BJ (cell line): ENCODE data around the gene FRMD4A. TPM values are rescaled to one million over a fixed set of nuclear protein-coding genes. Genes with fewer than 3 reads are reported as not detected.
"Not testable (repeated sequence)": the region's sequence is repeated elsewhere in the genome, so short reads cannot be mapped to it uniquely, and the experiment has no call there.

Source experiments
- CTCF ChIA-PET: fragments of 350-600 bp; formaldehyde crosslinking; extraction: SDS; loops from one replicate; lab custom pipeline; 2021; ENCODE audit warnings: antibody characterized with exemption, inconsistent platforms; lab: Yijun Ruan, JAX
- POLR2A ChIA-PET: fragments of 300-600 bp; sonication (Branson Sonifier 250); formaldehyde crosslinking; extraction: SDS; loops from one replicate; lab custom pipeline; 2021; ENCODE audit warnings: antibody characterized with exemption; lab: Charles Lee
- DNase-seq: peaks from one replicate; pipeline ENCODE4 v3.0.0-alpha.2; 2011; ENCODE audit warnings: low read depth
- H3K27me3 ChIP-seq: 2 replicates; pipeline ENCODE4 v1.6.0; 2011; ENCODE audit warnings: low read length; ENCODE audit not compliant: control insufficient read depth, insufficient read depth
- H3K36me3 ChIP-seq: 2 replicates; pipeline ENCODE4 v1.5.1; 2011; ENCODE audit warnings: low read length; ENCODE audit not compliant: control insufficient read depth, insufficient read depth
- H3K4me3 ChIP-seq: 2 replicates; pipeline ENCODE4 v1.5.1; 2011; ENCODE audit warnings: low read depth, mild to moderate bottlenecking, control low read depth, low read length
- polyA plus RNA-seq: library from polyadenylated mRNA; depleted of rRNA; stranded (reverse); fragments of >200 nt; gene quantifications from 2 replicates; pipeline ENCODE4 v1.2.3, GENCODE V29; 2011
- TF ChIP-seq, protein P1 (sequence below): IDR thresholded peaks from 2 replicates; pipeline ENCODE4 v1.5.1; 2011; ENCODE audit warnings: low read depth, mild to moderate bottlenecking, control low read depth, inconsistent platforms, low read length, moderate library complexity; ENCODE audit not compliant: insufficient read depth

FRMD4A gene
- polyA plus RNA-seq, 1 experiment: 31.6 TPM

DNA sequence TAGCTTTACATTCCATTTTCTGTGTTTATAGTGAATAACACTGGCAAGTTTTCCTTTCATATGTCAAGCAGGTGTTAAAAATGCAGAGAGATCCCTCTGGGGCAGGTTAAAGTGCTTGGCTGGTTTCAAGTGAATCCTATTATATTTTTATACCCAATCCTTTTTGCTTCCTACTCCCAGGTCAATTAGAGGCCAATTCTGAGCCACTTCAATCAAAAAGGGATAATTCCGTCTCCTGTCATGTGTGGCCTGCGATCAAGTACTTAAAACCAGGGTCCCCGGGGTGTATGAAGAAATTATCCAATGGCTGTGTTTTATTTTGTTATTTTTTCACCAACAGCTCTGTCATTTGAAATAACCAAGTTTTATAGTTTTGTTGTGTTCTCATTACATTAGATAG, 430.8 kb downstream of the FRMD4A start:
- Histone ChIP-seq H3K4me3 (no peak overlapping the region), H3K36me3 (no peaks in the 10 kb centered on the region), H3K27me3 (no peaks in the 10 kb centered on the region)
- CTCF ChIA-PET: interaction anchor here (0.8 kb wide), 1 partner anchor 72 kb away, joined by 5 read pairs; no protein-coding TSS in a partner anchor
- DNase-seq: no peak
- POLR2A ChIA-PET: no interaction called here
- TF ChIP-seq, protein P1, sequence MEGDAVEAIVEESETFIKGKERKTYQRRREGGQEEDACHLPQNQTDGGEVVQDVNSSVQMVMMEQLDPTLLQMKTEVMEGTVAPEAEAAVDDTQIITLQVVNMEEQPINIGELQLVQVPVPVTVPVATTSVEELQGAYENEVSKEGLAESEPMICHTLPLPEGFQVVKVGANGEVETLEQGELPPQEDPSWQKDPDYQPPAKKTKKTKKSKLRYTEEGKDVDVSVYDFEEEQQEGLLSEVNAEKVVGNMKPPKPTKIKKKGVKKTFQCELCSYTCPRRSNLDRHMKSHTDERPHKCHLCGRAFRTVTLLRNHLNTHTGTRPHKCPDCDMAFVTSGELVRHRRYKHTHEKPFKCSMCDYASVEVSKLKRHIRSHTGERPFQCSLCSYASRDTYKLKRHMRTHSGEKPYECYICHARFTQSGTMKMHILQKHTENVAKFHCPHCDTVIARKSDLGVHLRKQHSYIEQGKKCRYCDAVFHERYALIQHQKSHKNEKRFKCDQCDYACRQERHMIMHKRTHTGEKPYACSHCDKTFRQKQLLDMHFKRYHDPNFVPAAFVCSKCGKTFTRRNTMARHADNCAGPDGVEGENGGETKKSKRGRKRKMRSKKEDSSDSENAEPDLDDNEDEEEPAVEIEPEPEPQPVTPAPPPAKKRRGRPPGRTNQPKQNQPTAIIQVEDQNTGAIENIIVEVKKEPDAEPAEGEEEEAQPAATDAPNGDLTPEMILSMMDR: no peak

DNA sequence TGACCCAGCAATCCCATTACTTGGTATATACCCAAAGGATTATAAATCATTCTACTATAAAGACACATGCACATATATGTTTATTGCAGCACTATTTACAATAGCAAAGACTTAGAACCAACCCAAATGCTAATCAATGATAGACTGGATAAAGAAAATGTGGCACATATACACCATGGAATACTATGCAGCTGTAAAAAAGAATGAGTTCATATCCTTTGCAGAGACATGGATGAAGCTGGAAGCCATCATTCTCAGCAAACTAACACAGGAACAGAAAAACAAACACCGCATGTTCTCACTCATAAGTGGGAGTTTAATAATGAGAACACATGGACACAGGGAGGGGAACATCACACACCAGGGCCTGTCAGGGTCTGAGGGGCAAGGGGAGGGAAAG, 434.6 kb downstream of the FRMD4A start:
- H3K36me3 ChIP-seq, H3K4me3 ChIP-seq, POLR2A ChIA-PET, DNase-seq, CTCF ChIA-PET, H3K27me3 ChIP-seq: not testable (repeated sequence)

- POLR2A ChIA-PET: interaction anchor here (0.6 kb wide), 1 partner anchor 1191 kb away, joined by 3 read pairs; no protein-coding TSS in a partner anchor
- H3K4me3 ChIP-seq: no peak overlapping the region
- H3K36me3 ChIP-seq: no peaks in the 10 kb centered on the region
- no peak for DNase-seq
- CTCF ChIA-PET: interaction anchor here (1.5 kb wide), 1 partner anchor 9 kb away, joined by 3 read pairs; no protein-coding TSS in a partner anchor
- H3K27me3 ChIP-seq: no peaks in the 10 kb centered on the region
- TF ChIP-seq, protein P1: no peak
Observed at GRCh38 chr10:13894412-13895093, 436.2 kb downstream of the FRMD4A start.

GRCh38 chr10:13893926-13894325, 436.8 kb downstream of the FRMD4A start:
- ChIA-PET POLR2A (interaction anchor here (0.6 kb wide), 1 partner anchor 1190 kb away, joined by 3 read pairs; no protein-coding TSS in a partner anchor), CTCF (interaction anchor here (0.9 kb wide), 1 partner anchor 22 kb away, joined by 3 read pairs; no protein-coding TSS in a partner anchor)

DNA sequence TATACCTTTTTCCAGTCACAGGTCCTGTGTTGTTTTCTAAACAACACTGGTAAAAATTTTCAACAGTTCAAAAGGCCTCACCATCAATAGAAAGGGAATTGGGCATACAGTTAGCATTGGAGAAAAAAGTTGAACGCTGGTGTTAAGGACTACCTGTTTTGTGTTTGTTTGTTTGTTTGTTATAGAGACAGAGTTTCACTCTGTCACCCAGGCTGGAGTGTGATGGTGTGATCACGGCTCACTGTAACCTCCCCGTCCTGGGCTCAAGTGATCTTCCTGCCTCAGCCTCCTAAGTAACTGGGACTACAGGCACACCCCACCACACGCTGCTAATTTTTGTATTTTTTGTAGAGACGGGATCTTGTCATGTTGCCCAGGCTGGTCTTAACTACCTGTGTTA, 437.9 kb downstream of the FRMD4A start:
- CTCF ChIA-PET: no interaction called here
- POLR2A ChIA-PET: no interaction called here
- Histone ChIP-seq H3K27me3 (no peaks in the 10 kb centered on the region), H3K36me3 (no peaks in the 10 kb centered on the region), H3K4me3 (no peak overlapping the region)
- TF ChIP-seq, protein P1: no peak
- no peak for DNase-seq

More at GRCh38 chr10:13893926-13894325, 436.8 kb downstream of the FRMD4A start:
- no peaks in the 10 kb centered on the region for H3K36me3 ChIP-seq
- DNase-seq: no peak
- TF ChIP-seq, protein P1: no peak
- no peak overlapping the region for H3K4me3 ChIP-seq
- no peaks in the 10 kb centered on the region for H3K27me3 ChIP-seq
